Superior temporal gyrus (tissue), 1 donor: ENCODE measurements around the gene PREX1.
"Not testable (repeated sequence)": the region's sequence is repeated elsewhere in the genome, so short reads cannot be mapped to it uniquely, and the experiment has no call there.

Source experiments
- DNase-seq: peaks from one replicate; pipeline ENCODE4 v3.0.0-alpha.2; 2016; ENCODE audit errors: extremely low spot score

Gene PREX1

DNA sequence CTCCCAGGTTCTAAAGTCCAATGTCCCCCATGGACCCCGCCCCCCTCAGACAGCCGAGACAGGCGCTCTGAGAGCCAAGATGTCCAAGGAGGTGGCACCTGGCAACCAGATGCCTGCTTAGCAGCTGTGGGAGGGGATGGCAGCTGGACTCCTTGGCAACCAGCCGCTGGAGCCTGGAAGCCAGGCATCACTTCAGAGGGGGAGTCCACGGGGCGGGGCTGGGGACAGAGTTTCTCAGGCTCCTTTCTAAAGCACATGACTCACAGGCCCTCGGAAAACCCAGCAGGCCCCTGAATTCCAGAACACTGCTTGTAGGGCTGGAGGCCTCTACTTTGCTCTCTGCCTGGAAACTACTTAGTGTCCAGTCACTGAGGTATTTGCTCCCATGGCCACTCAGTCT lies 51.5 kb downstream of the PREX1 start:
- no peak for DNase-seq

GRCh38 chr20:48775545-48775944 lies 52.3 kb downstream of the PREX1 start:
- not testable (repeated sequence) for DNase-seq

GRCh38 chr20:48774696-48775095 lies 53.1 kb downstream of the PREX1 start:
- no peak for DNase-seq

DNA sequence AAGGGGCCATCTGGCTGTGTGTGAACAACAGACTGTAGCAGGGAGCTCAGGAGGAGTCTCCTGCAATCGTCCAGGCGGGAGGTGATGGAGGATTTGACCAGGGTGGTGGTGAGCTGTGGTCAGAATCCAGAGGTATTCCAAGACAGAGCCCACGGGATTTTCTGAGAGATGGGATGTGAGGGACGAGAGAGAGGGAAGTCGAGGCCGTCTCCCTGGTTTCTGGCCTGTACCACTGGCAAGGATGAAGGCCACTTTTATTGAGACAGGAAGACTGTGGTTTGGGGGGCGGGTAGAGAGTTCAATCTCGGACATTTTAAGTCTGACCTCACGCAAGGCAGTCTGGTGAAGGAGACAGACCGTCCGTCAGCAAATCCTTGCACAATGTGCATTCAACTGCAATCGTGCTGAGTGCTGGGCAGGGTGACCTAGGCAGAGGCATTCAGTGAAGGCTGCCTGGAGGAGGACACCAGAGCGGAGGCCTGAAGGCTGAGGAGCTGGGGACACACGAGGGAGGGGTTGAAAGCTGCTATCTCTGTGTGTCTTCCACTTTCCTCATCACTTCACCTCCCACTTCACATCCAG lies 53.9 kb downstream of the PREX1 start:
- DNase-seq: no peak

GRCh38 chr20:48772183-48772976 lies 55.4 kb downstream of the PREX1 start:
- peak; percentile 54 for DNase-seq

- DNase-seq: peak; percentile 40
Observed at GRCh38 chr20:48771542-48771941, 56.3 kb downstream of the PREX1 start.

- no peak for DNase-seq
Observed at GRCh38 chr20:48770700-48771442, 56.9 kb downstream of the PREX1 start.

- no peak for DNase-seq
Observed at GRCh38 chr20:48769069-48769983, 58.5 kb downstream of the PREX1 start.

GRCh38 chr20:48766961-48767960 lies 60.5 kb downstream of the PREX1 start:
- DNase-seq: no peak

DNA sequence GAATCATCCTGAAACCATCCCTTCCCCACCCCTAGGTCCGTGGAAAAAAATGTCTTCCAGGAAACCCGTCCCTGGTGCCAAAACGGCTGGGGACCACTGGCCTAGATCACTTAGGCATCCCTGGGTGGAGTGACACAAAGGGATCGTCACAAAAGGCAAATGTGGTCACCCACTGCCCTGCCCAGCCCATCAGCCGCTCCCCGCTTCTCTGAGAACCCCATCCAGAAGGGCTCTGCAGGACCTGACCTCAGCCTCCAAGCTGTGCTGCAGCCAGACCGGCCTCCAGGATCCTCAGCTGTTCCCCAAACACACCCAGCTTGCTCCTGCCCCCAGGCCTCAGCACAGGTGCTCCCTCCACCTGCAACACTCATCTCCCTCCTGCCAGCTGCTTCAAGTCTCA lies 61.6 kb downstream of the PREX1 start:
- DNase-seq: no peak

DNA sequence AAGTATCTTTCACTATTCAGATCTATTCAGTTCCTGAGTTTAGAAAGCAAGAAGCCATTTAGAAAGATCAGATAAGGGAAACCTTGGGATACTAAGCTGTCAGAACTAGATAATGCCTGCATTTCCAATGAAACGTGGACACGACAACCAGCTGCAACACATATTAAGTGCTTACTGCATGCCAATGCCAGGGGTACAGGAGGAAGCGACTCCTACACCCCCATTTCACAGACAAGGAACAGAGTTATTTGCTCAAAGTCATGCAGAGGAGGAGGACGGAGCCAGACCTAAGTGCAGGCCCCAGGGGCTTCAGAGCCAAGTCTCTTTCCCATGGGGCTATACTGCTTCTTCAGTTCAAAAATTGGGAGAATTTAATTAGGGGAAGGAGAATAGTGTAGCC lies 62.4 kb downstream of the PREX1 start:
- DNase-seq: no peak

- no peak for DNase-seq
Observed at GRCh38 chr20:48763216-48763914, 64.4 kb downstream of the PREX1 start.

DNA sequence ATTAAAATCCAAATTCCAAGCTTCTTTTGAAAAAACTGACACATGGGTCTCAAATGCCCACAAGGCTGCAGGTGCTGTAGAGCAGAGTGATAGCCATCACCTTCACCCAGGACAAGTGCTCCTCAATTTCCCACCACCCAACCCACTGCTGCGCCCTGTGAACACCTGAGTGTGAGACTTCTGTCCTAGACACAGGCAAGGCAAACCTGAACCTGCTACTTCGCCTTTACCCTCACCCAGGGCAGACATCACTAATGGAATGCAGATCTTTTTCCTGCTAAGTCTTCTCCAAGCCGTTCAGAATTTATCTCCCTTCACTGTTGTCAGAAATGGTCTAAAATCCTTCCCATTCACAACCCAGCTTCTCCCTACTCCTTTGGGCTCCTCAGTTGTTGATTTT lies 65.9 kb downstream of the PREX1 start:
- DNase-seq: no peak

GRCh38 chr20:48761023-48761785 lies 66.6 kb downstream of the PREX1 start:
- DNase-seq: no peak

DNA sequence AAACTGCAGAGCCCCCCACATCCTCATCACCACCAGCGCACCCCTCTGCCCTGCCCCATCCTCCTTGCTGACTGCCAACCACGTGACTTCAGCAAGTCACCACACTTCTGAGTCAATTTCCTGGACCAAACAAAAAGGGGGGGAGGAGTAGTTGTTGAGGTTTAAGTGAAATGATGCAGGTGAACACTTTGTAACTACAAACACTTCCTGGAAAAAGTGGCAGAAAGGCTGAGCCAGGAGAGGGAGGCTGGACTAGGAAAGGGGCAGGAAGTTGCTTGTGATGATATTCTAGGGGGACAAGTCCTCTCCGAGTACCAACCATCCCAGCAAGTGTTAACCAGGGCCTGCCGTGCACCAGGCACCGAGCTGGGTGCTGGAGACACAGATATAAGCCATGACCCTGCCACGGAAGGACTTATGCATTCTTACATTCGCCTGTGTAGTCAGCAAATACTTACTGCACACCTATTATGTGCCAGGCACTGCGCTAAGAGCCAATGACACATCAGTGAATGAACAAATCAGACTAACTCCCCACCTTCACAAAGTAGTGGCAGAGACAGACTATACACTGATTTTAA lies 67.3 kb downstream of the PREX1 start:
- DNase-seq: no peak

GRCh38 chr20:48759631-48760245 lies 68.1 kb downstream of the PREX1 start:
- no peak for DNase-seq

GRCh38 chr20:48758206-48758820 lies 69.5 kb downstream of the PREX1 start:
- no peak for DNase-seq

- not testable (repeated sequence) for DNase-seq
Observed at GRCh38 chr20:48756774-48757173, 71.0 kb downstream of the PREX1 start.
